HG02759 (cell line): ENCODE results near the gene NUP214.
"Not testable (repeated sequence)": the region's sequence is repeated elsewhere in the genome, so short reads cannot be mapped to it uniquely, and the experiment has no call there.

Experiments used
- ATAC-seq: cut with Tn5 transposase; IDR thresholded peaks from one replicate; pipeline ENCODE4 v1.9.1; 2021; ENCODE audit warnings: mild to moderate bottlenecking, moderate library complexity; ENCODE audit not compliant: unreplicated experiment

NUP214 gene

GRCh38 chr9:131115360-131115742 lies 10.0 kb upstream of the NUP214 start:
- not testable (repeated sequence) for ATAC-seq

DNA sequence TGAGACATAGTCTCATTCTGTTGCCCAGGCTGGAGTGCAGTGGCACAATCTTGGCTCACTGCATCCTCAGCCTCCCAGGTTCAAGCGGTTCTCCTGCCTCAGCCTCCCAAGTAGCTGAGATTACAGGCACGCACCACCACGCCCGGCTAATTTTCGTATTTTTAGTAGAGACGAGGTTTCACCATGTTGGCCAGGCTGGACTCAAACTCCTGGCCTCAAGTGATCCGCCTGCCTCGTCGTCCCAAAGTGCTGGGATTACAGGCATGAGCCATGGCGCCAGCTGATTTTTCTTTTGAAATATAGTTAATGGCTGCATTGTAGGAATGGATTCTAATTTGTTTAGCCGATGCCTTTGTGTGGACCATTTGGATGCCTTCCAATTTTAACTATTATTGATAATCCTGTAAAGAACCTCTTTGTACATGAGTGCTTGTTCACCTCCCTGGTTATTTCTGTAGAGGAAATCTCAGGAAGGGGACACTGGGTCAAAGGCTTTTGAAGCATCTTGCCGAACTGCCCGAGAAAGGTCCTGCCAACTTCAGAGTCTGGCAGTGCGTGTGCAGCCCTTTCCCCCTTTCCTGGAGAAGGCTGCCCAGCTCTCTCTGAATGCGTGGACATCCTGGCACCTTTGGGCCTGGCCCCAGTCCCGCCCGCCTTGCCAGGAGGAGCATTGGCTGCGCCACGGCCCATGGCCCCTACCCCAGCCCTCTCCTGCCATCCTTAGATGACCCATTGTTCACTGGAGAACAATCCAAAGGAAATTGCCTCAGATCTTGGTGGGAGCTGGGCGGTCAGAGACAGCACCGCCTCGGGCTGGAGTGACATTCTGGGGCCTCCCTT lies 8.9 kb upstream of the NUP214 start:
- no peak for ATAC-seq

DNA sequence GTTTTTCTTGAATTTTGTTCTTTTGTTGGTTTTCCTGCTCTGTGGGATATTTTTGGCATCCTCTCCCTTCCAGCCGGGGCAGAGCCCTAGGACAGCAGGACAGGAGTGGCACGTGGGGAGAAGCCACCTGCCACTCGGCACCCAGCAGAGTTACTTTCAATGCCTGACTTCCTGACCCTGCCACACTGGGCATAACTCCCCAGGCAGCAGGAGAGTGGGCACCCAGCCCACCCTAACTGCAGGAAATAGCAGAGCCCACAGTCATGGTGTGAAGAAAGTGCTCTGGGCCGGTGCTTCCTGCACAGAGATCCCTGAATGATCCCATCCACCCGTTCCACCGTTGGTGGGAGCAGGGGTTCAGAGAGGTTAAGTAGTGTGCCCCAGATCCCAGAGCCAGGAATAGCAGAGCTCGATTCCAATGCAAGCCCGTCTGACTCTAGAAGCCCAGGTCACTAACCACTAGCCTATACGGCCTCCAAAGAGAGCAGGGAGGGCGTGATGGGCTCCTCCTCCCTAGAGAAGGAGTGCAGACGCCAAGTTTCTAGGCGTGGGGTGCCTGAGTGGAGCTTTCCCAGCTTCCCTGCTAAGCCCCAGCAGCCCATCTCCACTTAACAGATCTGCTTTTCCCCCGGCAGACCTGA lies 8.1 kb upstream of the NUP214 start:
- no peak for ATAC-seq

DNA sequence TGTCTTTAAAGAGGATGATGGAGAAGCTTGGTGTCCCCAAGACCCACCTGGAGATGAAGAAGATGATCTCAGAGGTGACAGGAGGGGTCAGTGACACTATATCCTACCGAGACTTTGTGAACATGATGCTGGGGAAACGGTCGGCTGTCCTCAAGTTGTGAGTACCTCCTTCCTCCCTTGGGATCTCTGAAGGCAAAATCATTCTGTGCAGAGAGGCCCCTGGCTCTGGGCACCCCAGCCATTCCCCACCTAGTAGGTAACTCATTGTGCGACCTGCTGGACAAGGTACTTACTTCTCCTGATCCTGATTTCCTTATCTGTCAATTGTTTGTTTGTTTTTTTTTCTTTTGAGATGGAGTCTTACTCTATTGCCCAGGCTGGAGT lies 7.6 kb upstream of the NUP214 start:
- no peak for ATAC-seq

- no peak for ATAC-seq
Measured at GRCh38 chr9:131119600-131119999, 5.8 kb upstream of the NUP214 start.

- no peak for ATAC-seq
Measured at GRCh38 chr9:131120620-131121228, 4.7 kb upstream of the NUP214 start.

DNA sequence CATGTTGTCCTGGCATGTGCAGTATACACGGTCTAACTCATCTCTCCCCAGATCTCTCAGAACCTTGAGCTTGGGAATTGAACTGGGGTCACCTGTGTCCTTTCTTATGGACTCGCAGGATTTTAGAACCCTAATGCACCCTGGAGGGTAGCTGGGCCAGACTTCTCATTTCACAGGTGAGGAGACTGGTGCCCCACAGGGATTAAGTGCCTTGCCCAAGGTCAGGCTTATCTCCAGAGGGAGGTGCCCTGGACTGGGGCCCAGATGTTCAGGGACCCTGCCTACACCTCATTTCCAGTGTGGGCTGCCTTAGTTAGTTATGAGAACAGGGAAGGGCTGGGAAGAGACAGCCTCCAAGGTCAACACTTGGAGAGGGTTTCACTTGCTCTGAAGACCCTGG lies 4.0 kb upstream of the NUP214 start:
- ATAC-seq, result no peak

DNA sequence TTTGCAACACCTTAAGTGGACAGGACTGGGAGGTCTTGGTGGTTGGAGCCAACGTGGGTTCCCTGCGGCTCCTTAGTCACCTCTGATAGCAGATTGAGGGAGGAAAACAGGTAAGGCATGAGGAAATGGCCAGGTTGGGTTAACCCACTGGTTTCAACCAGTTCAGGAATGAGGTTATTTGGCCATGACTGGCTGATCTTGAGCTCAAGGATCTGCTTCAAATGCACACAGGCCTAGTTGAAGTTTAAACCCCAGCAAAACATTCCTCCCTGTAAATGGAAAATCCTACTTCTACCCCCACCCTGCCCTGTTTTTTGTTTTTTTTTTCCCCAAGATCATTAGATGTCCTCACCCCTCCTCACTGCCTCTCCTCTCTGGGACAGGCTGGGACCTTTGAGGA lies 3.2 kb upstream of the NUP214 start:
- ATAC-seq, result no peak

DNA sequence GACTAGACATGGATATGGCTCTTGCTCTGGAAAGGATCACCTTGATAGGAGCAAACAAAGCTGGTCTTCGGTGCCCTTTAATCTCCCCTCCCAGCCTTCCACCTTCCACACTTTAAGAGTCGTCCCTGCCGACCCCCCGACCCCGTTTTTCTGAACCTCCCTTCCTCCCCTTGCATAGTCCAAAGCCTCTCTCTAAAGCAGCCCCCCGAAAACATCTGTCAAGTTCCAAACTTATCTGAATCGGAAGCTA lies 423 bp upstream of the NUP214 start:
- no peak for ATAC-seq

DNA sequence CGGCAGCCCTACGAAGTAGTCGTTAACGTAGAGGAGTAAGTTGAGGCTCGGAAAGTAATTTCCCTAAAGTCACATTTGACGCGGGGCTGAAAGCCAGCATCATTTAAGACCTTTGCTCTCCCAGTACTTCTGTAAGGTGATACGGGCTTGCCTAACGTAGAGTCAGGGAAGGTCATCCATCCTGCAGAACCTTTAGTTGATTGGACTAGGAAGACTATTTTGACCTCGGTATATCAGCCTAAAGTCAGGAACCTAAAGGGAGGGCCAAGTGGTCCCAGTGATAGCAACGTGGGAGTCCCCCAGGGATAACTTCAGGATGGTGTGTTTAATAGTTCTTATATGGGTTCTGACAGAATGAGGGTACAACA lies 657 bp downstream of the NUP214 start:
- no peak for ATAC-seq

- ATAC-seq, result no peak
Measured at GRCh38 chr9:131129183-131129582, 3.8 kb downstream of the NUP214 start.

- ATAC-seq, result no peak
Measured at GRCh38 chr9:131138676-131139075, 13.3 kb downstream of the NUP214 start.

- no peak for ATAC-seq
Measured at GRCh38 chr9:131140112-131140511, 14.7 kb downstream of the NUP214 start.

DNA sequence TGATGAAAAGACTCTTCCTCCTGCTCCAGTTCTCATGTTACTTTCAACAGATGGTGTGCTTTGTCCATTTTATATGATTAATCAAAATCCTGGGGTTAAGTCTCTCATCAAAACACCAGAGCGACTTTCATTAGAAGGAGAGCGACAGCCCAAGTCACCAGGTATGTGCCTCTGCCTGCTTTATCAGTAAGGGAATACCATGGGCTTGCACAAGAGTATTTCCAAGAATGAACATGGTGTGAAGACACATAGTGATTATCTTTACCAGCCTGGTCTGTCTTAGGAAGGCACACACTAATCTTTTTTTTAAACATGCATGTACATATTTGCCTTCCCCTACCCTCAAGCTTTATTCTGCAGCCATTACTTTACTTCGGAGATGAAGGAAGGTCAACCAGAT lies 15.2 kb downstream of the NUP214 start:
- ATAC-seq, result no peak

DNA sequence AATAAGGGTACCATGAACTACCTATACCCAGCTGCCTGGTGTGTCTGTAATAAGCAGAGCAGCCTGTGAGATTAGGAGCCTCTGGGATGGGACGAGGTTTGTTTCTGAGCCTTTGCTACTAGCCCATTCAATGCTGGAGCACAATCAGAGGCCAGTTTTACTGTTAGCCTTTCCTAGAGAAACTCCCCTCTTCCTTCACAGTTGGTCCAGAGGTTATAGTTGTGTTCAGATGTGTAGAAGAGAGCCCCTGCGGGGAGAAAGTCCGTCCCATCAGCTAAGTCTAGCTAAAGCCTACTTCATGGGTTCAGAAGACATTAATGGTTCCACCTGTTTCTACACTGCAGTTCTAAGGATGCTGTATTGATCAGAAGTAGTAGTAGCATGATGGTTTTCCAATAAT lies 16.8 kb downstream of the NUP214 start:
- ATAC-seq, result no peak

GRCh38 chr9:131144201-131144600 lies 18.8 kb downstream of the NUP214 start:
- ATAC-seq, result no peak

DNA sequence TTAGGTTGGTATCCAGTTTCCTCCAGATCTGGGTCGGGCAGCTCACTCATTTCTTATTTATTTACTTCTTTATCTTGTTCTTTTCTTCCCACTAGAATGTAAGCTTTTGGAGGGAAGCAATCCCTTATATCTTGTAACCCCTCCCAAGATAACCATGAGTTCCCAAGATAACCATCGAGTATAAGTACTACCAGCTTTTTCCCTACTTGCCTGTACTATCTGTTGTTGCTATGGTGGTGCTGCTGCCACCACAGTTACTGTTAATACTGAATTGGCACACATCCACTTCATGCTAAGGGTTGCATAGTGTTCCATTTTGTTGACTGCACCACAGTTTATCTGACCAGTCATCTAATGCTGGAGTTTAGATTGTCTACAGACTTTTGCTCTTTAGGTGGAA lies 19.9 kb downstream of the NUP214 start:
- ATAC-seq, result no peak

DNA sequence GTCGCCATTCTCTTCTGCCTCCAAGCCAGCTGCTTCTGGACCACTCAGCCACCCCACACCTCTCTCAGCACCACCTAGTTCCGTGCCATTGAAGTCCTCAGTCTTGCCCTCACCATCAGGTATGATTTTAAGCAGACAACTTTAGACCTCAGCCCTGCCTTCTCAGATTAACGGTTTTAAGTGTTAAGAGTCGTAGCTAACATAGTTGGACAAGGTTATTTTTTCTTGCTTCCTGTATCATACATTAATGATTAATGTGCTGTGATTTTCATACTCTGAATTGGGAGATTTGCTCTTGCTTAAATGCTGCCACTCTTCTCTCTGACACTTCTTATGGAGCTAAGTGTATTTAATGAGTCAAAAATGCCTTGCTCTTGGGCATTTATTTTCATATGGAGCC lies 20.8 kb downstream of the NUP214 start:
- ATAC-seq, result no peak

- ATAC-seq, result no peak
Measured at GRCh38 chr9:131148276-131148675, 22.9 kb downstream of the NUP214 start.

GRCh38 chr9:131148966-131149687 lies 23.7 kb downstream of the NUP214 start:
- no peak for ATAC-seq

DNA sequence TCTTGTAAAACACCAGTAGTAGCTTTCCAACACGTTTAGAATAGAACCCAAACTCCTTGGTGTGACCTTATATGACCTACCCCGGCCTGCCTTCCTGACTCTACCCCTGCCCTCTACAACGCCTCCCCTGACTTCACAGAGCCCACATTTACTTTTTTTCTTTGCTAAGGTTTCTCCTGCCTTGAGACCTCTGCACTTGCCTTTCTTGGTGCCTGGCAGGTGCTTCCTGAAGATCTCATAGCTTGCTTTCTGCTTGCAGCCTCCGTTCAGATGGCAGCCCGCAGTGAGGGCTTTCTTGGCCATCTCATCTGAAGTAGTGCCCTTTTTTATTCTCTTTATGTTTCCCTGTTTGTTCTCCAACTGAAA lies 24.3 kb downstream of the NUP214 start:
- no peak for ATAC-seq

- ATAC-seq, result no peak
Measured at GRCh38 chr9:131153595-131153994, 28.2 kb downstream of the NUP214 start.
